HG02763 (cell line): ENCODE measurements around the gene FOXC2.

Experiments
- ATAC-seq: cut with Tn5 transposase; IDR thresholded peaks from one replicate; pipeline ENCODE4 v1.9.1; 2021; ENCODE audit warnings: mild to moderate bottlenecking, moderate library complexity; ENCODE audit not compliant: unreplicated experiment

FOXC2 gene

DNA sequence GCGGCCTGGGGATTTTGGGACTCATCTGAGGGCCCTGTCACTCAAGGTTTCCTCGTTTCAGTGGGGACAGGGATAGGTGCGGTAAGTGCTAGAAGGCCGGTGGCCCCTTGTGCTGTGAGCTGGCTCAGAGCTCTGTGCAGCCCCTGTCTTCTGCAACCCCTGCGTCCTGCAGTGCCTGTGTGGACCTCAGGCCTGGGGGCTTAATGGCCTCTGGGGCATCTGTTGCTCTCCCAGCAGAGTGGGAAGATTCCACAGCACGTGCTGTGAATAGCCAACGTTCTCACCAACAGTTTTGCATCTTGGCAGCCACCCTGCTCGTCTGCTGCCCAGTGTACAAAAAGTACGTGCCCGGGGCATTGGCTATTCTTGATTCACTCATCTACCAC lies 4.9 kb downstream of the FOXC2 start:
- no peak for ATAC-seq

DNA sequence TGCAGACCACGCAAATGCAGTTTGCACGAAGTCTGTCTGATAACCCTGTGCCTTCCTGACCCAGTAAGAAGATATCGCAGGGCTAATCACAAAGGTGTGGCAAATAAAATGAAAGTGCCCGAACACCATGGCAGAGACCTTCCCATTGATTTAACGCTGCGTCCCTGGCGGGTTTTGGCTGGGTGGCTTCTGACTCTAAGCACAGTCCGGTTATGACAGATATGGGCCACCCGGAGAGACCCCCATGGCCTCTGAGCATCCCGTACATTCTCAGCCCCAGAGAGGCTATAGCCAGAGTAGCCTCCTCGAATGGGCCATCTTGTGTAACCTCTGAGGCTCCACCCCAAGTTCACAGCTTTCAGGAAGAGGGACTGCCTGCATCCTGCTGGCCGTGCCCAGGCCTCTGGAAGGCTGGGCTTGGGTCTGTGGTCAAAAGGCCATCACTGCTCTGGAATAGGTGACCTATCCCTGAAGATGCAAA lies 5.5 kb downstream of the FOXC2 start:
- ATAC-seq: no peak

DNA sequence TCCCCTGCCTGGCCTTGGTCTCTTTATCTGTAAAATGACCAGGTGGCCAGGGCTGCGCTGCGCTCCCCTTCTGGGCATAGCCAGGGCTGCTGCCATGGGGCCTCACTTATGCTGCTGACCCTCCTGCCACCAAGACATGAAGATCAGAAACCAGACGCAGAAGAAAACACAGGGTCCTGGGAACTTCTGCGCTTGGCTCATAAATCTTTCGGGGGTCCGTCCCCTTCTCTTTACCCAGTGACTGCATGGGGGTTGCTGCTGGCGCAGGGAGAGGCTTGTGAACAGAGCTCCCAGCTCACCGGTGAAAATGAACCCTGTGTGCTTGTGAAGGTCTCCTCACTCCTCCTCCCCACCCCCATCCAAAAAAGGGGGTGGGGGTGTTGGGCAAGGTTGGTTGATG lies 6.0 kb downstream of the FOXC2 start:
- no peak for ATAC-seq

DNA sequence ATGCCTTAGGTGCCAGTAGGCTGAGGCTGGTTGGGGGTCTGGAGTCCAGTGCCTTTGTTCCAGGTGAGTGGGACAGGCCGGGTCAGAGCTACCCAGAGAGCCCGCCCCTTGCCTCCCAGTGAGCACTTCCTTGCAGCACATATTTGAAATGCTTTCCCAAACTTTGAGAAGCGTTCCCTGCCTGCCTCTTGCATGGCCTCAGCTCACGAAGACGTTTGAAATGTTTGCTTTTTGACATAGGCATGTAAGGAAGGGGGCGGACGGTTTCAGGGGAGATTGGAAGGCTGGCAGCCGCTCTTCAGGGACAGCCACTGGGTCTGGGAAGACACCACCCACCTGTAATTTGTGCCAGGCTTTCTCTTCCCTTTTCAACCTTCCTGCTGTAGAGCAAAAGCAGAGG lies 6.6 kb downstream of the FOXC2 start:
- ATAC-seq: no peak

DNA sequence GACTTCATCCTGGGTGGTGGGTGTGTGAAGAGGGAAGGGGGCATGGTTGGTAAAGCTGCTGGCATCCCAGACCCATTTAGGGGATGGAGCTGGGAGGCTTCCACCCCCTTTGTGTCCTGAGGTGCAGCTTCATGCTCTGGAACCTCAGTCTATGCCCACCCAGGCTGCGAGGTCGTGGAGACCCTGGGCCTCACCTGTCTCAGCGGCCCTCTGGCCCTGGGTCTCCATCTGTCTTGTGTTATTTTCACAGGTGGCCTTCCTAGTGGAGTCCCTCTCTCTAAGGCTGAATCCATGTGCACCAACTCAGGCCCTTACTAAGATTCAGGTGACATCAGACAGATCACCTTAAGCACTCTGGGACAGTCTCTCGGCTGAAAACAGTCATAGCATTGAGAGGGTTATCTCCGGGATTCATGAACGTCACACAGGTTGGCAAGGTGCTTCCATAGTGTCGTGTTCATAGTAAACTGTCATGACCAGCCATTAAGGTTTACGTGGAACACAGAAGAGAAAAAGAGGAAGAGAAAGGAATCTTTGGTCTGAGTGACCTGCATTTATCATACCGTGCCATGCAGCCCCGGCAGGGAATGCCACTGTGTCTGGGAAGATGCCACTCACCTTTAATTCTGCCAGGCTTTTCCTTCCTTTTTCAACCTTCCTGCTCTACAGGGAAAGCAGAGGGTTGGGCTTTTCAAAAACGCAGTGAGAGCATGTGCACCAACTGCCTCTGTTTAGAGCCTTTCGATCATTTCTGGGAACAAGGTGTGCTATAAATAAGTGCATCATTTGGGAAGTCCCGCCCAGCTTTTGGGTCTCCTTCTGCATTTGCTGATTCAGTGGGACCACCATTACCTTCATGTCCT lies 7.2 kb downstream of the FOXC2 start:
- ATAC-seq: no peak

DNA sequence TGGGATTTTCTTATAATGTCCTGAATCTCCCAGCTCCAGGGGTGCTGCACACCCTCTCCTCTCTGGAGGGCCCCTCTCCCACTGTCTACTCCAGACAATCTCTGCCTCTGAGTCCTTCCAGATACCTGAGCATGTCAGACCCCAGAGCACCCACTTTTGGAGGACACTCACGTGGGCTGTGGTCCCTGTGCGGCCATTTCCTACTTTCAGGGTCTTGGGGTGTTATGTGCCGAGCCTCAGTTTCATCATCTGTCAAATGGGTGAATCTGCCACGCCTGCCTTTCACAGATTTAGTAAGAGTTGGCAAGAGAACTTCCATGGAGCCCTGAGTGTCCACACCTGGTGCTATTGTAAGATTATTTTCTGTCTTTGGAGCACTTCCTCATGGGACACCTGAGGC lies 8.0 kb downstream of the FOXC2 start:
- no peak for ATAC-seq

DNA sequence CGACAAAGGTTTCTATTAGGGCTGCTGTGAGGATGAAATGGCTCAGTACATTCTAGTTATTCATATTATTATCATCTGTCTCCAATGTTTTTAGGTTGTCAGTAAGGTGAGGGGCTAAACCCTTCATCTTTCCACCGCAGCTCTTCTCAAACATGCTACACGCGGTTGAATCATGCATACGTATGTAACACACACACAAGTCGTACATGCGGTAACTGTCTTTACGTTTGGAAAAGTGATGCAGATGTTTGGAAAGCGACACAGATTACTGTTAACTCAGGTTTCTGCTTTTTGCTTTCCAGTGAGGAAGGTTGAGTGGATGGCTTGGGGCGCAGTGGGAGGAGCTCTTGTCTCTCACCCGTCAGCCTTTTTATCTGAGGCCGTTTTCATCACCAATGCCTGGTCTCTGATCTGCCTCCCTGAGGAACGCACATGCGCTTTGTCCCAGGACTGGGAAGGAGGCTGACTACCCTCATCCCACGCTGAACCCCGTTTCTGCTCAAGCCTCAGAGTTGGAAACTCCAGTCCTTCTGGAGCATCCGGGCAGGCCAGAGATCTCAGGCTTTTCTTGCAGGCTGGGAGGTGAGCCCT lies 8.6 kb downstream of the FOXC2 start:
- ATAC-seq: no peak

DNA sequence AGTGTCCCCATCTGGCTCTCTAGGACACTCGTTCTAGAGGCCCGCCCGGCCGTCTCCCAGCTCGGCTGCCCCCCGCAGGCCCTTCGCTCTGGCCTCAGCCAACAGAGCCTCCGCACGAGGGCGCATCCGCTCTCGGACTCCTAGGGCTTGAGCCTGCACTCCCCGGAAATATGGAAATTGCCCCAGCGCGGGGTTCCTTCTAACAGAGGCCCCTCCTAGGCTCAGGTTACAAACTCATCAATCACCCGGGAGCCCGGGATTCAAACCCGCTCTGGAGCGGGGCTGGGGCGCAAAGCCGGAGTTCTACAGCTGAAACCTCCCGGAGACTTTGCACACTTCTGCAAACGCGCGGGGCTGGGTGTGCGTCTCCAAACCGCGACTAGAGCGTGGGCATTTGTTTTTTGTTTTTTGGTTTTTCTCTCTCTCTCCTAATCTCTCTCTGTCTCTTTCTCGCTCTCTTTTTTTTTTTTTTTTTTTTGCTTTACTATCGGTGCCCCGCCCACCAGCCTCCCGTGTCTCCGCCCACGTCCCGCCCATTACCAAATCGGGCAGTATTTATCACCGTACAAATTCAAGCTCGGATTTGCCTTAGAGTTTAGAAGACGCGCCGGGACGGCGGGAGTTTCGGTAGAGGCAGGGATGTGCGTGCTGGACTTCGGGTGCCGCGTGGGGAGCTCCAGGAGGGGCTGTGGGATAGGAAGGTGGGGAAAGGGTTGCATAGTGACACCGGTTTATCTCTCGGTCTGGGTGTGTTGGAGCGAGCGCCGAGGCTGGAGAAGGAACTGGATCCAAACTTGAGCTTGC lies 9.3 kb downstream of the FOXC2 start:
- ATAC-seq: no peak

DNA sequence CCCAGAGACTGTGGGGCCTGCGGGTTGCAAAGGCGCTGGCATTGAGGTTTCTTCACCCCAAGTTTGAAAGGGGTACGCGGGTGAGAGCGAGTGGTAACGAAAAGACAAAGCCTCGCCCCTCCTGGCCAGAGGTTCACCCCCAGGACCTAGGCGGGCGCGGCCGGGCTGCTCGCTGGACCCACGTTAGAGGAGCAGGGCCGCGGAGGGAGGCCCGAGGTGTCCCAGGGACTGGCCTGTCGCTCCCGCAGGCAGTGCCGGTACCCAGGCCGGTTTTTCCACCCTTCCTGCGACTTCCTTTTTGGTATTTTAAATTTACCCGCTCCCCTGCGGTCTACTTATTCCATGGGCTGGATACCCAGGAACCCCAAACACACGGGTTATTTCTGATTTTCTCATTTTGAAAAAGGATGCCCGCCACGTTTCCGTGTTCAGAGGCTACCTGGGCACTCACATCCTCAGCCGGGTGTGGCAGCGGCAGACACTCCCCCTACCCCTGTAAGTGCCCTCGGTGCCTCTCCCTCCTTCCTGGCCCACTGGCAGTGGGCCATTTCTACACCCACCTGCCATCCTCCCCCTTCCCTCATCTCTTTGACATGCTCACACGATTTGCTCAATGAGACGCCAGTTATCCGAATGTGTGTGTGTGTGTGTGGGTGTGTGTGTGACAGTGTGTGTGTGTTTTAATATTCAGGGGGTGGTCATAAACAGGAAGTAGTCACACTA lies 10.1 kb downstream of the FOXC2 start:
- no peak for ATAC-seq

DNA sequence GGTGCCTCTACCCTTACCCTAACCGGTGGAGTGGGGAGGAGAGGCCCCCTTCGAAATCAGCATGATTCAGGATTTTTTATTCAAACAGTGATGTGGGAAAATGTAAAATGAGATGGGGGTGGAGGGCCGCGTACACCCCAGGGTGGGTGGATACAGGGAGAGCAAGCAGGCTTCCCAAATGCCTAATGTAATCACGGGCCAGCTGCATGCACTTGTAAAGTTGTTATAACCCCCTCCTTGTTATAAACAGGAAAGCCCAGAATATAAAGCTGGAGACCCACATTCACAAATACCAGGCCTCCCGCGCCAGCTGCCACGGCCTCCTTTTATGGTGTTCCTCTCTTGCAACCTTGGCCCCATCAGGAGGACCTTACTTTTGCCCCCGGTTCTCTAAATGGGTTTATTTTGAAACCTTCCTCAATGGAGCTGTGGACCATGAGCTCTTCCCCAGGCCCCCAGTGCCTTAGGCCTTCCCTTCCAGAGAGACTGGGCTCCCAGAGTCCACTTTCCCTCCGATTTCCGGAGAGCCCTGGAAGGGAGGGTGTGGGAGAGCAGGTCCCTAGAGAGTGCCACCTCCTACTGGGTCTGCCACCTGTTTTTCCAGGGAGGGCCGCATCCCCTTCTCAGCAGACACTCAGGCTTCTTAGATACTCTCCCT lies 10.8 kb downstream of the FOXC2 start:
- ATAC-seq: no peak

DNA sequence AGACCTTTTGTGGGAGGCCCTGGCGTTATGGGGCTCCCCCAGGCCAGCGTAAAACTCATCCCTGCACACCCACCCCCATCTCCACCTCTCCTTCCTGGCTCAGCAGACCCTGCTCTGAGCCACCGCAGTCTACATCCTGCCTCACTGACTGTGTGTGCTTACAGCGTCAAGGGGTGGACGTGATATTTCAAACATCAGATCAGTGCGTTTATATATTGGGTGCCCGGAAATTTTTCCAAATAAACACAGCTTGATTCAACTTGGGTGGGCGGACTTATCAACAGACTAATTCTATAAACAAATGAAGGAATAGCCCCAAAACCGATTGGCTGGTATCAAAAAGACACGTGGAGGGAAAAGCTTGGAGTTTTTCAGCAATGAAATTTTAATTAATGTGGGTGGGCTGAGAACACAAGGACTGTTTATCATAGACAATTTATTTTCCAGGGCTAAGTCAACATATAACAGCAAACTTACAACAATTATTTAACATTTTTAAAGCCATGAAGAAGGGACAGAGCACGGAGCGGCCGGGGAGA lies 11.5 kb downstream of the FOXC2 start, which contains the start of gene FOXL1:
FOXL1 (plus strand) TSS at position 489 of the 539 bp plus-strand sequence. CDS start 175 bp downstream, outside the sequence.
- ATAC-seq: no peak

DNA sequence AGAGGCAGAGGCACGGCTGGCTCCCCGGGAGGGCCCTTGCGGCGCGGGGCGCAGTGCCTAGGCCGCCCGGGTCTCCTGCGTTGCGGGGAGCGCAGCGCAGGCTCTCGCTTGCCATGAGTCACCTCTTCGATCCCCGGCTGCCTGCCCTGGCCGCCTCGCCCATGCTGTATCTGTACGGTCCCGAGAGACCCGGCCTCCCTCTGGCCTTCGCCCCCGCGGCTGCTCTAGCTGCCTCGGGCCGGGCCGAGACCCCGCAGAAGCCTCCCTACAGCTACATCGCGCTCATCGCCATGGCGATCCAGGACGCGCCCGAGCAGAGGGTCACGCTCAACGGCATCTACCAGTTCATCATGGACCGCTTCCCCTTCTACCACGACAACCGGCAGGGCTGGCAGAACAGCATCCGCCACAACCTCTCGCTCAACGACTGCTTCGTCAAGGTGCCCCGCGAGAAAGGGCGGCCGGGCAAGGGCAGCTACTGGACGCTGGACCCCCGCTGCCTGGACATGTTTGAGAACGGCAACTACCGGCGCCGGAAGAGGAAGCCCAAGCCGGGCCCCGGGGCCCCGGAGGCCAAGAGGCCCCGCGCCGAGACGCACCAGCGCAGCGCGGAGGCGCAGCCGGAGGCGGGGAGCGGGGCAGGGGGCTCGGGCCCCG lies 12.1 kb downstream of the FOXC2 start:
- ATAC-seq: no peak

DNA sequence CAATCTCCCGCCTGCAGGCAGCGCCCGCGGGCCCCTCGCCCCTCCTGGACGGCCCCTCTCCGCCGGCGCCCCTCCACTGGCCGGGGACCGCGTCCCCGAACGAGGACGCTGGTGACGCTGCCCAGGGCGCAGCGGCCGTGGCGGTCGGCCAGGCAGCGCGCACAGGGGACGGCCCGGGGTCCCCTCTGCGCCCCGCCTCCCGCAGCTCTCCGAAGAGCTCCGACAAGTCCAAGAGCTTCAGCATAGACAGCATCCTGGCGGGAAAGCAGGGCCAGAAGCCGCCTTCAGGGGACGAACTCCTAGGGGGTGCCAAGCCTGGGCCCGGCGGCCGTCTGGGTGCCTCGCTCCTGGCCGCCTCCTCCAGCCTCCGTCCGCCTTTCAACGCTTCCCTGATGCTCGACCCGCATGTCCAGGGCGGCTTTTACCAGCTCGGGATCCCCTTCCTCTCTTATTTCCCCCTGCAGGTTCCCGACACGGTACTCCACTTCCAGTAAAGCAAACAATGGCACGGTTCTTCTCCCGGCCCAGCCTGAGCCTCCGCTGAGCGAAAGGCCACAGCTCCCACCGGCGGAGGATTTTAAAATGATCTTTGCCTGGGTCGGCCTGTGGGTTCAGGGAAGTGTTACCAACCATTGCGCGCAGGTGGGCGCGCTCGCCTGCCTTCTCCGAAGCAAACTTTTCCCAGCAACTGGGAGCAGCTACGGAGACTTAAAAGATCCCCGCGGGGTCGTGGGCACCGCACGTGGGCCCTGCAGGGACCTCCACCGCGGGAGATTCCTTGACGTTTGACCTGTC lies 12.8 kb downstream of the FOXC2 start:
- no peak for ATAC-seq

DNA sequence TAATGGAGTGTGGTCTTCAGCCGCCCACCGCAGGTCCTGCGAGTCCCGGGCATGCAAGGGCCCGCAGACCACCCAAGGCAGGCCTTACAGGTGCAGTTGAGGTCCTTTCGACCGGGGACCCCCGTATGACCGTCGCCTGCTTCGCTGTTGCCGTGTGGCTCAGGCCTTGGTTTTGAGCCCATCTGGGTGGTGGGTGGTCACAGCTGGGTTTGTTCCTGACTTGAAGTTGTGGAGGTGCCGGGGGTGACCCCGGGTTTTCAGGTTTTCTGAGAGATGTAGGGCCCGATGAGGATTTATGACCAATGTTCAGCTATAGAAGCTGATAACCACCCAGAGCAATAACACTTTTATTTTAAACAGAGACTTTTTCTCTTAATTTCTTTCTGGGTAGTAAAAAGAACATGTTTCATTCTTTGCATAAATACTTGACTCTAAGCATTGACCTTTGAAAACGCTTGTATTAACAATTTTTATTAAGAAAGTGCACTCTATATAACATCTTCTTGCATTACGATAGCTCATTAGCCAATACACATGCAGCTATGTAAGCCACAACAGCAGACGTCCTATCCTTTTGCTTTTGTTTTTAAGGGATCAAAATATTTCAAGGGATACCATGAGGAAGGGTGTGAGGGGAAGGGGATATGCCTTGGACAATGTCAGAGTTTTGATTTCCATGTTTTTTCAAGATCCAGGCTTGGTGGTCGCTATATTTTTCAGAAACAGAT lies 13.6 kb downstream of the FOXC2 start:
- no peak for ATAC-seq

DNA sequence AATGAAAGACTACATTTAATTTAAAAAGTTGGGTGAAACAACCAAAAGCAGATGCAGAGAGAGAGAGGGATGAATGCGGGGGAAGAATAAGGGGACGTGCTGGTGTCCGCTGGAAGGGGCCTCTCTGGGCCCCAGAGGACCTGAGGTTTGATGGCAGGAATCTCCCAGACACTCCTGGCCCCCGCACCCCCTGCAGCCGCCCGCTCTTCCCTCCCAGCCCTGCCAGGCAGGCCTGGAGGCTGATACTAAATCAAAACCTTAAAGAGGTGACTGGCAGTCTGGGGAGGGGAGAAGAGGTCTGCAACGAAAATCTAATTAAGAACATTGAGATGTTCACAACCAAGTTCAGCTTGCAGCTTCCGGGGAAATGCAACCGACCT lies 14.2 kb downstream of the FOXC2 start:
- no peak for ATAC-seq

DNA sequence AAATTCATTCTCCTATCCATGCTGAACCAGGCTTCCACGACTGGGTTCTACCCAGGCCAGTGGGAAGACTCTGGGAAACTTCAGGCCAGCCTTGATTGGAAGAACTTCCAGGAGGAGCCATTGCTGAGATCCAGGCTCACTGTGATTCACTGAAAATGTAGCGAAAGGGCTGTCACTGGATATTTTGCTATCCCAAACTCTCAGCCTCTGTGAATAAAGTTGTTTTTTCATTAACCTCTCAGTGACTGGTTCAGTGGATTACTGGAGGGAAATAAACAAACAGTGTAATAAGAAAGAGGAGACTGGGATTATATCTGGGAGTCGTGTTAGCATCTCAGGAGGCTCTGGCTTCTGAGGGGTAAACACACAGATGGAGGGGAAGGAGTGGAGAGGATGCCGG lies 14.8 kb downstream of the FOXC2 start:
- no peak for ATAC-seq

DNA sequence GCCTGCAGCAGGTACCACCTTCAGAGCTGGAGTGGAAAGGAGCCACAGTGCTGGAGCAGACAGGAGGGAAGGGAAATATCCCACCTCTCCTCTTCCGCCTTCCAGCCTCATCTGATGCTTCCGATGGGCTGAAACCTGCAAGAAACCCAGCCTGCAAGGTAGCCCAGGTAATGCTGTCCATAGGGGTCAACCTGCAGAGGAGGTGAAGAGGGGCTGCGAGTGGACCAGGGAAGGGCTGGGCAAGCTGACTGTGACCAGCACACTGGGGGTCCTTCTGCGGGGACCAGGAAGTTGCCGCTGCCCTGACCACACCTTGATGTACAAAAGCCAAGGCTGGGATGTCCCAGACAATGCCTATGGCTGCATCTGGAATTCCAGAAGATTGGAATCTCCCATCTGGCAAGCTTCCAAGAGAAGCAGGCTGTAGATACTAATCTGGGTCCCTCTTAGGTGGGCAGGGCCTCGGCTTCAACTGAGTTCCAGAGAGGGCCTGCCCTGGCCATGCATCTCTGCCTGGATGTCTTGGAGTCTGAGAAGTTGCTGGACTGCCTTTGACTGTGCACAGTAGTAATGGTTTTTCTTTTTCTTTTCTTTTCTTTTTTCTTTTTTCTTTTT lies 17.5 kb downstream of the FOXC2 start:
- no peak for ATAC-seq
